Measurements from ENCODE around the gene DSE.

DNA sequence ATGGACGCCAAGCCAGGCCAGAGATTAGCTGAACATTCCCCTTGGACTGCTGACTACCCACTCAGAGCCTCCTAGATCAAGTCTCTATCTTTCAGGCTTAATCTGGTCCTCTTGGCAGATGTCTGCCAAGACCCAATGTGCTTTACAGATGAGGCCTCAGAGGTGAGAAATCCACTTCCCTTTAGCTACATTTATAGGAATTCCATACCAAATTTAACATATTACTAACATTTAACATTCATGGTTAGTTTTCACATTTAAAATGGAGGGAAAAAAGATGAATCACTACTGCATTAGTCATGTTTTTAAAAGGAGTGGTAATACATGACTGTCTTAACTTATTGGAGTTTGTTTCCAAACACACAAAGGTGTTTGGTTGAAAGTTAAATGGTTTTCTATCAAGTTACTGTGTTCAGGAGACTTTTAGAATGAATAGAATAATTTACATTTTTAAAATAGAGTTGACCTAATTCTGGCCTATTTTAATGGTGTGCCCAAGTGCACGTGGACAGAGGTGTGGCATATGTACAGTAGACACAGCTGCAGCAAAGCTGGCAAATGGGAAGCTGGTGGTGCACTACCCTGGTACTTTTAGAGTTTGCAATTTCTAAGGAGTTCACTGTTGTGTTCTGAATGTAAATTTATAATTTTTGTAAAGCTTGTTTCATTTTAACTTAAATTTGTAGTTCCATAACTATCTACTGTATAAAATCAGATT is 48.5 kb downstream of the DSE start:
- TF ChIP-seq, protein P1, sequence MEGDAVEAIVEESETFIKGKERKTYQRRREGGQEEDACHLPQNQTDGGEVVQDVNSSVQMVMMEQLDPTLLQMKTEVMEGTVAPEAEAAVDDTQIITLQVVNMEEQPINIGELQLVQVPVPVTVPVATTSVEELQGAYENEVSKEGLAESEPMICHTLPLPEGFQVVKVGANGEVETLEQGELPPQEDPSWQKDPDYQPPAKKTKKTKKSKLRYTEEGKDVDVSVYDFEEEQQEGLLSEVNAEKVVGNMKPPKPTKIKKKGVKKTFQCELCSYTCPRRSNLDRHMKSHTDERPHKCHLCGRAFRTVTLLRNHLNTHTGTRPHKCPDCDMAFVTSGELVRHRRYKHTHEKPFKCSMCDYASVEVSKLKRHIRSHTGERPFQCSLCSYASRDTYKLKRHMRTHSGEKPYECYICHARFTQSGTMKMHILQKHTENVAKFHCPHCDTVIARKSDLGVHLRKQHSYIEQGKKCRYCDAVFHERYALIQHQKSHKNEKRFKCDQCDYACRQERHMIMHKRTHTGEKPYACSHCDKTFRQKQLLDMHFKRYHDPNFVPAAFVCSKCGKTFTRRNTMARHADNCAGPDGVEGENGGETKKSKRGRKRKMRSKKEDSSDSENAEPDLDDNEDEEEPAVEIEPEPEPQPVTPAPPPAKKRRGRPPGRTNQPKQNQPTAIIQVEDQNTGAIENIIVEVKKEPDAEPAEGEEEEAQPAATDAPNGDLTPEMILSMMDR (conservative IDR thresholded peaks at IDR 0.05), result no peak
- TF ChIP-seq EZH2 (IDR thresholded peaks at IDR 0.05; ENCODE audit: low read depth), result no peak

All from PC-9 (cell line).